Thyroid gland (tissue), 4 donors: Measurements from ENCODE around the gene GPR160.

Experiments
- CTCF ChIP-seq, 6 experiments: fragments of 200-600 bp in 3 of 6; fragments of 450-650 bp in 3 of 6; sonication (generic) in 3 of 6; IDR thresholded peaks; one replicate each; pipeline ENCODE4 v1.5.1; 2016 to 2019; ENCODE audit warnings: antibody characterized with exemption in 6 of 6, mild to moderate bottlenecking in 2 of 6, inconsistent platforms in 1 of 6, moderate library complexity in 1 of 6
- POLR2A ChIP-seq, 2 donors: fragments of 450-650 bp; IDR thresholded peaks; one replicate each; pipeline ENCODE4 v1.6.1; 2017; ENCODE audit warnings: antibody characterized with exemption in 2 of 2, mild to moderate bottlenecking in 2 of 2, moderate library complexity in 1 of 2

- TF ChIP-seq CTCF (IDR thresholded peaks at IDR 0.05) (no peak), POLR2A (IDR thresholded peaks at IDR 0.05) (no peak)
These were observed 15.5 kb upstream of the GPR160 start for GRCh38 chr3:170022336-170022735.
